Activated naive CD4-positive, alpha-beta T cell treated with anti-CD3 and anti-CD28 coated beads, Interleukin-2, amount 10 ng/mL, durations not matched to agents 7 days and 5 days (primary cell): Measurements from ENCODE around the gene RYR2.

Experiments
- CTCF ChIA-PET: fragments of 350-600 bp; sonication (Branson Sonifier 250); formaldehyde crosslinking; loops from one replicate; lab custom pipeline; 2021; ENCODE audit warnings: antibody characterized with exemption; lab: Charles Lee
- DNase-seq: peaks from one replicate; pipeline ENCODE4 v3.0.0-alpha.2; 2020
- H3K27ac Mint-ChIP-seq: one replicate; pipeline ENCODE4 v1.8.0; 2021; ENCODE audit warnings: mild to moderate bottlenecking, moderate library complexity, mixed read lengths
- H3K27me3 Mint-ChIP-seq: one replicate; pipeline ENCODE4 v1.8.0; 2021; ENCODE audit warnings: mild to moderate bottlenecking, mixed read lengths
- H3K36me3 Mint-ChIP-seq: one replicate; pipeline ENCODE4 v1.8.0; 2021; ENCODE audit warnings: mixed read lengths
- H3K4me1 Mint-ChIP-seq: one replicate; pipeline ENCODE4 v1.8.0; 2021; ENCODE audit warnings: mixed read lengths
- H3K4me3 Mint-ChIP-seq: one replicate; pipeline ENCODE4 v1.8.0; 2021; ENCODE audit warnings: mild to moderate bottlenecking, moderate library complexity, mixed read lengths
- H3K9me3 Mint-ChIP-seq: one replicate; pipeline ENCODE4 v1.8.0; 2021; ENCODE audit warnings: mixed read lengths

RYR2 gene

GRCh38 chr1:237711281-237711680, 669.3 kb downstream of the RYR2 start:
- Mint-ChIP-seq H3K27me3 (no peaks in the 10 kb centered on the region), H3K4me1 (no peaks in the 10 kb centered on the region), H3K9me3 (peaks cover 2% of the 10 kb centered on the region), H3K27ac (no peak overlapping the region), H3K4me3 (no peak overlapping the region), H3K36me3 (no peaks in the 10 kb centered on the region)
- no peak for DNase-seq
- CTCF ChIA-PET, result no interaction called here

- Mint-ChIP-seq H3K36me3 (no peaks in the 10 kb centered on the region), H3K4me3 (no peak overlapping the region), H3K27me3 (no peaks in the 10 kb centered on the region), H3K27ac (no peak overlapping the region), H3K4me1 (no peaks in the 10 kb centered on the region), H3K9me3 (peaks cover 2% of the 10 kb centered on the region)
- DNase-seq, result no peak
- CTCF ChIA-PET, result no interaction called here
These were observed 670.1 kb downstream of the RYR2 start for GRCh38 chr1:237712082-237712481.

DNA sequence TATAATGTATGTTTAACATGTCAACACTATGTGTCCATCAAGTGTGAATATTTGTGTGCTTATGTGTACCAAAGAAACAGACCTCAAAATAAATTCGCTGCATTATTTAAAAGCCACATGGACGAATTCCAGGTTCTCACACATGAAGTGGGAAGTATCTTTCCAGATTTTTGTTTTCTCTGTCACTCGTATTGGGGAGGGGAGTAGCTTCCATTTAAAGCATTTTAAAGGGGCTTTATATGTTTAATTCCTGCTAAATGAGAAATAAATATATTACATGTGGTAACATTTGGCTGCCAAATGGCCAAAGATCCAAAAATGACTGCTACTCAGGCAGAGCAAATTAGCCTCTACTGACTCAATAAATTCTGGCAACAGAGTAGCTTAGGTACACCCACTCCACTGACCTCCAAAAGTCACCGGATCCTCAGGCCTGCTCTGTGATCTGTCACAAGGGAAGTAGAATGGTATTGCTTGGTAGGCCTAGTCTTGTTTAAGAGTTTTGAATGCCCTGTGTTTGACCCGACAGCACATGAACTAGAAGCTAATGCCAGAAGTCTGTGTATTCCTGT, 670.7 kb downstream of the RYR2 start:
- Mint-ChIP-seq H3K27ac (no peak overlapping the region), H3K36me3 (no peaks in the 10 kb centered on the region), H3K9me3 (peaks cover 2% of the 10 kb centered on the region), H3K4me3 (no peak overlapping the region), H3K4me1 (no peaks in the 10 kb centered on the region), H3K27me3 (no peaks in the 10 kb centered on the region)
- no peak for DNase-seq
- CTCF ChIA-PET, result no interaction called here

DNA sequence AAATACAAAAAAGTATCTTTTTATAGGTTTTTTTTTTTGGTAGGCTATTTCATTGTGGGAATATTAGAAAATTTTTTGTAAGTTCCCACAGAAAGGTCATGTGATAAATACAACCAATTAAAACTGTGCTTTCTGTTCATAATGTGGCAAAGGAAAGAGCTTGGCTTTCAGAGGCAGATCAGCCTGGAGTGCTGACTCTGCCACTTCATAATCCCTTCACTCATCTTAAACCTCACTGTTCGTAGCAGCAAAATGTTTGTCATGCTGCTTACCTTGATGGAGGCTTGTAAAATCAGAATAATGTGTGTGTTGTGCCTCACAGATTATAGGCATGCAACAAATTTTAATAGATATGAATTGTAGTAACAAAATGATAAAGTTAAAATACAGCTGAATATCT, 671.9 kb downstream of the RYR2 start:
- peaks cover 2% of the 10 kb centered on the region for H3K9me3 Mint-ChIP-seq
- H3K4me1 Mint-ChIP-seq, result no peaks in the 10 kb centered on the region
- H3K4me3 Mint-ChIP-seq, result no peak overlapping the region
- CTCF ChIA-PET, result no interaction called here
- no peak for DNase-seq
- H3K36me3 Mint-ChIP-seq, result no peaks in the 10 kb centered on the region
- H3K27me3 Mint-ChIP-seq, result no peaks in the 10 kb centered on the region
- H3K27ac Mint-ChIP-seq, result no peak overlapping the region

DNA sequence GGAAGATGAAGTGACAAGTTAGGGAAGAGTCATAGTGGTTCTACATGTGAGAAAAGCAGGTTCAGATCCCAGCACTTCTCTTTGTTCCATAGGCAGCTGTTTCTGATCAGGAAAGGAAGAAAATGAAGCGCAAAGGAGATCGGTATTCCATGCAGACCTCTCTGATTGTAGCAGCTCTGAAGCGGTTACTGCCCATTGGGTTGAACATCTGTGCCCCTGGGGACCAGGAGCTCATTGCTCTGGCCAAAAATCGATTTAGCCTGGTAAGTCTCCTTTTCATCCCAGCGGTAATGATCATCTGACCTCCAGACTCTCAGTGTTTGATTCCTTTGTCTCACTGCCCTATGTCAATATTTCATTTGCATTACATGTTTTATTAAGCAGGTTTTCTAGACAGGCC, 675.1 kb downstream of the RYR2 start:
- H3K9me3 Mint-ChIP-seq, result peaks cover 5% of the 10 kb centered on the region
- no peak for DNase-seq
- no peak overlapping the region for H3K27ac Mint-ChIP-seq
- H3K27me3 Mint-ChIP-seq, result no peaks in the 10 kb centered on the region
- no peaks in the 10 kb centered on the region for H3K36me3 Mint-ChIP-seq
- H3K4me3 Mint-ChIP-seq, result no peak overlapping the region
- H3K4me1 Mint-ChIP-seq, result no peaks in the 10 kb centered on the region
- CTCF ChIA-PET, result no interaction called here

DNA sequence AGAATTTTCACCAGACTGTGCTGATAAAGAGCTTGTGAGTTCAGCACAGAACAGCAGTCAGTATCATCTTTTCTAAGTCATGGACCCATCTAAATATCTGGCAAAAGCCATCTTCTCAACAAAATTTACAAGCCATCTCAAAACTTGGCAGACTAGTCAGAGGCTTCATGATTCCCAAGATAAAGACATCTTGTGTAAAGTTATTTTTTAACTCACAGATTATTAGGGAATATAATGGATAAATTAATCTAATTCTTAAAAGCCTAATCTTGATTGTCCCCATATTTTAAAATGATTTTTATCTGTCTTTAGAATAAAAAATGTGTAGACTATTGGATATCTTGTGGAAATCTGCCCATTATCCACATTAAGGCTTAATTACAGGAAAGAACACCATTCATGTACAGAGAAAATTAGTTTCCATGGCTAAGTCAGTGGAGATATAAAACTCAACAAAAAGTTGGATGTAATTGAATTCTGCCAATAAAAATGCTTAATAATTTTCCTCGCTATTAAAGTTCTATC, 688.9 kb downstream of the RYR2 start:
- Mint-ChIP-seq H3K27ac (no peak overlapping the region), H3K4me1 (no peaks in the 10 kb centered on the region), H3K27me3 (no peaks in the 10 kb centered on the region), H3K4me3 (no peak overlapping the region), H3K36me3 (no peaks in the 10 kb centered on the region), H3K9me3 (peaks cover 8% of the 10 kb centered on the region)
- CTCF ChIA-PET, result no interaction called here
- no peak for DNase-seq

DNA sequence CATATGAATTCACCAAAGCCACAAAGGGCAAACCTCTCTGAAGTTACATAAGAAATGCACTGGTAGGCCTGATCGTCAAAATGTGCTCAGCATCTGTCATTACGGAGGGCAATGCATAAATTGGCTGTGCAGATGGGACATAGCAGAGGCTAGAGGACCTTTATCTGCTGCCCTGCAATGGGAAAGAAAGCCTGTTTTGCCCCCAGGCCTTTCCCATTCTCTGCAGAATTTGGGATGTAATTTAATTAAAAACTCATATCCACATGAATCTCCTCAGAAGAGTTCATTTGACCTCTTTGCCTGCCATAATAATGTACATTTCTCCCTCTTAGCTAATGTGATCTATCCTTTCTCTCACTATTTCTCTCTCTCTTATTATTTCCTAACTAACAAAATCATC, 690.7 kb downstream of the RYR2 start:
- no peak for DNase-seq
- no peaks in the 10 kb centered on the region for H3K36me3 Mint-ChIP-seq
- H3K27ac Mint-ChIP-seq, result no peak overlapping the region
- CTCF ChIA-PET, result no interaction called here
- no peaks in the 10 kb centered on the region for H3K27me3 Mint-ChIP-seq
- H3K9me3 Mint-ChIP-seq, result peaks cover 13% of the 10 kb centered on the region
- no peak overlapping the region for H3K4me3 Mint-ChIP-seq
- peaks cover 13% of the 10 kb centered on the region for H3K4me1 Mint-ChIP-seq

- peaks cover 10% of the 10 kb centered on the region for H3K9me3 Mint-ChIP-seq
- no peak for DNase-seq
- H3K27ac Mint-ChIP-seq, result peak overlapping the region; percentile 46
- CTCF ChIA-PET, result no interaction called here
- no peak overlapping the region for H3K4me3 Mint-ChIP-seq
- H3K4me1 Mint-ChIP-seq, result peaks cover 14% of the 10 kb centered on the region
- no peaks in the 10 kb centered on the region for H3K27me3 Mint-ChIP-seq
- no peaks in the 10 kb centered on the region for H3K36me3 Mint-ChIP-seq
These were observed 694.5 kb downstream of the RYR2 start for GRCh38 chr1:237736372-237737029.

DNA sequence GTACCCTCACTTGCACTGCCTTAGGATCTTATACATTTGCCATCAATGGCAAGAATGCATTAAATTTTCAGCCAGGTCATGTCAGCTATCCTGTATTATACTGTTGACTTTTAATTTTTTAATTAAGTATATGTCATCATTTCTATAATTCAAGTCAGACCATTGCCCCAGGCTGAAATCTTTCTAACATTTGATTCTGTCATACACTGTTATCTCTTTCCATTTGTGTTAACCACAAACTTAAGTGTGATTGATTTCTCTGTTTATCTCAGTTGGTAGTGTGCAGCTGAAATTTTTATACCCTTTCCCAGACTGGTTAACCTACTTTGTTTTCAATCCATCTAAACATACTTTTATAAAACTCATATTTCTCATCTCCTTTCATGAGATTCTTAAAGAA, 695.5 kb downstream of the RYR2 start:
- Mint-ChIP-seq H3K27ac (no peak overlapping the region), H3K4me3 (no peak overlapping the region), H3K27me3 (no peaks in the 10 kb centered on the region), H3K9me3 (peaks cover 10% of the 10 kb centered on the region), H3K4me1 (peaks cover 14% of the 10 kb centered on the region), H3K36me3 (no peaks in the 10 kb centered on the region)
- no peak for DNase-seq
- CTCF ChIA-PET, result interaction anchor here (0.6 kb wide), 1 partner anchor 15 kb away, joined by 4 read pairs; no protein-coding TSS in a partner anchor

- CTCF ChIA-PET, result no interaction called here
- Mint-ChIP-seq H3K9me3 (peaks cover 10% of the 10 kb centered on the region), H3K36me3 (no peaks in the 10 kb centered on the region), H3K27me3 (no peaks in the 10 kb centered on the region), H3K4me3 (no peak overlapping the region), H3K4me1 (peaks cover 14% of the 10 kb centered on the region), H3K27ac (no peak overlapping the region)
- no peak for DNase-seq
These were observed 696.1 kb downstream of the RYR2 start for GRCh38 chr1:237737938-237738610.

DNA sequence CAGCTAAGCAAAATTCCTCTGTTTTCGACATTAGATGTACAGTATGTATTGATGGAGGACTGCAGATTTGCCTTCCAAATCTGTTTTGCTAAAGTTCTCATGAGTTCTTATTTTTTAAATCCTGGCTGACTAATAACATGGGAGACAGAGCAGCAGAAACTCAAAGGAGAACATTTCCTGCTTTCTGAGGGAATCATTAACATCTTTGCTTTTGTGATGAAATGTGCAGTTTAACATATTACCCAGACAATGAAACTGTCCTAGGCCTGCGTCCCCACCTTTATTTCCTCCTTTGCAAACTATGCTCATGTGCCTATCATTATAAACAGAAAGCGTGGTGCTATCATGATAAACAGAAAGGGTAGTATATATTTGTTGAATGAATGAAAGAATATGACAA, 698.9 kb downstream of the RYR2 start:
- H3K4me1 Mint-ChIP-seq, result peaks cover 14% of the 10 kb centered on the region
- H3K9me3 Mint-ChIP-seq, result peaks cover 5% of the 10 kb centered on the region
- H3K4me3 Mint-ChIP-seq, result no peak overlapping the region
- no peaks in the 10 kb centered on the region for H3K36me3 Mint-ChIP-seq
- H3K27ac Mint-ChIP-seq, result no peak overlapping the region
- DNase-seq, result no peak
- CTCF ChIA-PET, result no interaction called here
- no peaks in the 10 kb centered on the region for H3K27me3 Mint-ChIP-seq

DNA sequence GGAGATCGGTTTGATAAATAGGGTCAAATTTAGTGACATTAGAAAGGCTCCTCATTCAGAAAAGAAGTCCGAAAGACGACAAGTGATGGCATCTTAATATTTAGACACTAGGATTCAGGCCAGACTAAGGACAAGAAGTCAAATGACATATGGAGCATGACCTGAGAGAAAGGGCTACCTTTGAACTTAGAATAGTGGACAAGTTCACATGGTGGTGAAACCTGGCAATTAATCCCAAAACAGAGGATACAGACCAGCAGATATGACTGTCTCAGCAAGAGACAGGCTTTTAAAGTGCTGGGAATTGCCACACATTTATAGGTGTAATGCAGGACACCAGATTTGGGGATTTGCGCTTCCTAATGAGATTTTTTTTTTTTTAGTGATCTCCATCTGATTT, 703.6 kb downstream of the RYR2 start:
- H3K4me3 Mint-ChIP-seq, result no peak overlapping the region
- no peak for DNase-seq
- H3K4me1 Mint-ChIP-seq, result no peaks in the 10 kb centered on the region
- H3K27ac Mint-ChIP-seq, result no peak overlapping the region
- H3K36me3 Mint-ChIP-seq, result no peaks in the 10 kb centered on the region
- CTCF ChIA-PET, result no interaction called here
- H3K9me3 Mint-ChIP-seq, result no peaks in the 10 kb centered on the region
- H3K27me3 Mint-ChIP-seq, result no peaks in the 10 kb centered on the region

GRCh38 chr1:237748171-237748960, 706.4 kb downstream of the RYR2 start:
- H3K4me1 Mint-ChIP-seq, result no peaks in the 10 kb centered on the region
- H3K27me3 Mint-ChIP-seq, result no peaks in the 10 kb centered on the region
- CTCF ChIA-PET, result no interaction called here
- H3K4me3 Mint-ChIP-seq, result no peak overlapping the region
- no peaks in the 10 kb centered on the region for H3K36me3 Mint-ChIP-seq
- no peak overlapping the region for H3K27ac Mint-ChIP-seq
- H3K9me3 Mint-ChIP-seq, result no peaks in the 10 kb centered on the region
- no peak for DNase-seq

- no peak for DNase-seq
- no peaks in the 10 kb centered on the region for H3K9me3 Mint-ChIP-seq
- H3K36me3 Mint-ChIP-seq, result no peaks in the 10 kb centered on the region
- no peaks in the 10 kb centered on the region for H3K4me1 Mint-ChIP-seq
- H3K27ac Mint-ChIP-seq, result no peak overlapping the region
- CTCF ChIA-PET, result no interaction called here
- H3K27me3 Mint-ChIP-seq, result no peaks in the 10 kb centered on the region
- H3K4me3 Mint-ChIP-seq, result no peak overlapping the region
These were observed 707.1 kb downstream of the RYR2 start for GRCh38 chr1:237749122-237749521.
